Breast epithelium (tissue), 4 donors: ENCODE data around the gene PTPRZ1. TPM values are rescaled to one million over a fixed set of nuclear protein-coding genes. Genes with fewer than 3 reads are reported as not detected.

ENCODE experiments used
- DNase-seq, 2 donors: peaks; one replicate each; pipeline ENCODE4 v3.0.0-alpha.2; 2019; ENCODE audit warnings: low spot score in 2 of 2
- H3K27ac ChIP-seq, 2 donors: fragments of 200-600 bp; sonication (generic) in 1 of 2; one replicate each; pipeline ENCODE4 v1.5.1; 2016 to 2019; ENCODE audit warnings: mild to moderate bottlenecking in 1 of 2
- H3K27me3 ChIP-seq, 2 donors: fragments of 200-600 bp; sonication (generic) in 1 of 2; one replicate each; pipeline versions ENCODE4 v1.5.1 to v1.6.0; 2017 to 2019; ENCODE audit warnings: control low read depth in 1 of 2, mild to moderate bottlenecking in 1 of 2
- H3K36me3 ChIP-seq: fragments of 200-600 bp; one replicate; pipeline ENCODE4 v1.5.1; 2019
- H3K4me1 ChIP-seq, 2 donors: fragments of 200-600 bp; sonication (generic); one replicate each; pipeline ENCODE4 v1.5.1; 2016 to 2019; ENCODE audit warnings: control low read depth in 1 of 2
- H3K4me3 ChIP-seq, 3 donors: fragments of 200-600 bp; sonication (generic); 1 replicate in 2 of 3; 2 replicates in 1 of 3; pipeline ENCODE4 v1.5.1; 2016 to 2019; ENCODE audit warnings: mild to moderate bottlenecking in 3 of 3, moderate library complexity in 2 of 3
- H3K9me3 ChIP-seq, 2 donors: fragments of 200-600 bp; sonication (generic) in 1 of 2; one replicate each; pipeline ENCODE4 v1.5.1; 2016 to 2019; ENCODE audit warnings: control low read depth in 1 of 2
- POLR2A ChIP-seq: fragments of 450-650 bp; IDR thresholded peaks from one replicate; pipeline ENCODE4 v1.6.1; 2016; ENCODE audit warnings: antibody characterized with exemption, mild to moderate bottlenecking, moderate library complexity
- POLR2AphosphoS5 ChIP-seq, 3 donors: sonication (generic); formaldehyde crosslinking; IDR thresholded peaks; one replicate each; pipeline ENCODE4 v1.6.1; 2017; ENCODE audit warnings: antibody characterized with exemption in 3 of 3
- intact Hi-C: fragments of 100-400 bp; cut with DNase I; formaldehyde crosslinking; loops from one replicate; pipeline ENCODE4 v1.15.1; 2023; ENCODE audit warnings: low total_unique reads
- total RNA-seq, 3 donors: library from RNA; depleted of rRNA; stranded (reverse); fragments of >200 nt; gene quantifications; one replicate each; pipeline ENCODE4 v1.1.0, GENCODE V29; 2016
- TF ChIP-seq, protein P1 (sequence below), 3 donors: fragments of 450-650 bp; IDR thresholded peaks; one replicate each; pipeline ENCODE4 v1.5.1; 2016 to 2017; ENCODE audit warnings: antibody characterized with exemption in 3 of 3, mild to moderate bottlenecking in 3 of 3, moderate library complexity in 3 of 3

The PTPRZ1 gene
- total RNA-seq, 3 donors from 2014 or later, result 0.48 to 36.9 (median 32.1) TPM

DNA sequence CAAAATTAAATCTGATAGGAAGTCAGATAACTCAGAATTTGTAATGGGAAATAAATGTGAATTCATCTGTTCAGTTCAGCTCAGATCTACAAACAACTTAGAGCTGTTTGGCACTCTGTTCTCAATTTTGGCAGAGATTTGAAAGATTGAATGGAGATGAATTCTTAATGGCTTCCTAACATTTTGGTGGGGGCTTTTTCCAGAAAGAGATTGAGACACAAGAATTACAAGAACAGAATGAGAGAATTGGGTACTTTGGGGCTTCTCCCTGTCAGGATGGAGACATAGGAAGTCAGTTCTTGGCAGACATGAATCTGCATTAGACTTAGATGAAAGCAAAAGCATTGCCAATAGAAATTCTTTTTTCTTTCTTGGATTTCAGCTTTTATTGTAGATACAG lies 39.0 kb upstream of the PTPRZ1 start:
- DNase-seq, result no peak
- TF ChIP-seq POLR2AphosphoS5 (IDR thresholded peaks at IDR 0.05) (no peak), POLR2A (no peak)
- TF ChIP-seq, protein P1, sequence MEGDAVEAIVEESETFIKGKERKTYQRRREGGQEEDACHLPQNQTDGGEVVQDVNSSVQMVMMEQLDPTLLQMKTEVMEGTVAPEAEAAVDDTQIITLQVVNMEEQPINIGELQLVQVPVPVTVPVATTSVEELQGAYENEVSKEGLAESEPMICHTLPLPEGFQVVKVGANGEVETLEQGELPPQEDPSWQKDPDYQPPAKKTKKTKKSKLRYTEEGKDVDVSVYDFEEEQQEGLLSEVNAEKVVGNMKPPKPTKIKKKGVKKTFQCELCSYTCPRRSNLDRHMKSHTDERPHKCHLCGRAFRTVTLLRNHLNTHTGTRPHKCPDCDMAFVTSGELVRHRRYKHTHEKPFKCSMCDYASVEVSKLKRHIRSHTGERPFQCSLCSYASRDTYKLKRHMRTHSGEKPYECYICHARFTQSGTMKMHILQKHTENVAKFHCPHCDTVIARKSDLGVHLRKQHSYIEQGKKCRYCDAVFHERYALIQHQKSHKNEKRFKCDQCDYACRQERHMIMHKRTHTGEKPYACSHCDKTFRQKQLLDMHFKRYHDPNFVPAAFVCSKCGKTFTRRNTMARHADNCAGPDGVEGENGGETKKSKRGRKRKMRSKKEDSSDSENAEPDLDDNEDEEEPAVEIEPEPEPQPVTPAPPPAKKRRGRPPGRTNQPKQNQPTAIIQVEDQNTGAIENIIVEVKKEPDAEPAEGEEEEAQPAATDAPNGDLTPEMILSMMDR (IDR thresholded peaks at IDR 0.05), result no peak
- Histone ChIP-seq H3K4me1 (no peaks in the 10 kb centered on the region), H3K4me3 (no peak overlapping the region), H3K9me3 (no peaks in the 10 kb centered on the region), H3K36me3 (no peaks in the 10 kb centered on the region), H3K27ac (no peak overlapping the region), H3K27me3 (no peaks in the 10 kb centered on the region)
- intact Hi-C loops, result no loop called here

GRCh38 chr7:121837462-121837861 lies 35.5 kb upstream of the PTPRZ1 start:
- H3K4me3 ChIP-seq, result no peak overlapping the region
- intact Hi-C loops, result no loop called here
- TF ChIP-seq, protein P1 (IDR thresholded peaks at IDR 0.05), result no peak
- no peak for TF ChIP-seq POLR2AphosphoS5 (IDR thresholded peaks at IDR 0.05)
- TF ChIP-seq POLR2A, result no peak
- H3K27ac ChIP-seq, result no peak overlapping the region
- no peaks in the 10 kb centered on the region for H3K9me3 ChIP-seq
- H3K27me3 ChIP-seq, result no peaks in the 10 kb centered on the region
- H3K36me3 ChIP-seq, result no peaks in the 10 kb centered on the region
- no peak for DNase-seq
- no peaks in the 10 kb centered on the region for H3K4me1 ChIP-seq

DNA sequence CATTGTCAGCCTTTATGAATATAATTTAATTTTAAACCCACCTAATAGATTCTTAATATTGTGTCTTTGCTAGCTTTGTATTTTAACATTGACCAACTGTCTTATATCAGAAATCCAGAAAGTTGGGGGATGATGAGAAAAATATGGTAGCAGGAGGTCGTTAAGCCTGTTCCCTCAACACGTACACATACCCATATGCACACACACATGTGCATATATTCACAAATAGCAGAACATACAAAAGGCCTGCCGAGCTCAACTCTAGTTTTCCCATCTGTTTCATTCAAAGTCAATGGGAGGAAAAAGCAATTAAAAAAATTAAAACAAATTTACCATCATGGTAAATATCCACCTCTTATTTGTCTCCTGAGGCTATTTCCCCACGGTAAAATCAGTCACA lies 25.9 kb upstream of the PTPRZ1 start:
- H3K9me3 ChIP-seq, result no peaks in the 10 kb centered on the region
- intact Hi-C loops, result no loop called here
- H3K36me3 ChIP-seq, result no peaks in the 10 kb centered on the region
- H3K4me3 ChIP-seq, result no peak overlapping the region
- TF ChIP-seq, protein P1 (IDR thresholded peaks at IDR 0.05), result no peak
- TF ChIP-seq POLR2A (no peak), POLR2AphosphoS5 (IDR thresholded peaks at IDR 0.05) (no peak)
- no peak overlapping the region for H3K27ac ChIP-seq
- no peak for DNase-seq
- H3K27me3 ChIP-seq, result no peaks in the 10 kb centered on the region
- H3K4me1 ChIP-seq, result no peaks in the 10 kb centered on the region

- no peaks in the 10 kb centered on the region for H3K9me3 ChIP-seq
- H3K27me3 ChIP-seq, result no peaks in the 10 kb centered on the region
- H3K4me3 ChIP-seq, result no peak overlapping the region
- TF ChIP-seq, protein P1 (IDR thresholded peaks at IDR 0.05), result no peak
- TF ChIP-seq POLR2A (no peak), POLR2AphosphoS5 (IDR thresholded peaks at IDR 0.05) (no peak)
- no peaks in the 10 kb centered on the region for H3K4me1 ChIP-seq
- no peak overlapping the region for H3K27ac ChIP-seq
- no peaks in the 10 kb centered on the region for H3K36me3 ChIP-seq
- intact Hi-C loops, result no loop called here
- no peak for DNase-seq
Observed at GRCh38 chr7:121853307-121853706, 19.7 kb upstream of the PTPRZ1 start.

- Histone ChIP-seq H3K27ac (no peak overlapping the region), H3K4me3 (no peak overlapping the region), H3K9me3 (no peaks in the 10 kb centered on the region), H3K4me1 (no peaks in the 10 kb centered on the region), H3K36me3 (no peaks in the 10 kb centered on the region), H3K27me3 (no peaks in the 10 kb centered on the region)
- intact Hi-C loops, result no loop called here
- TF ChIP-seq POLR2AphosphoS5 (IDR thresholded peaks at IDR 0.05) (no peak), POLR2A (no peak)
- TF ChIP-seq, protein P1 (IDR thresholded peaks at IDR 0.05), result no peak
- no peak for DNase-seq
Observed at GRCh38 chr7:121860953-121861352, 12.0 kb upstream of the PTPRZ1 start.
